HFF-Myc (cell line): ENCODE data around the gene RETREG1.
"Not testable (repeated sequence)": the region's sequence is repeated elsewhere in the genome, so short reads cannot be mapped to it uniquely, and the experiment has no call there.

Source experiments
- DNase-seq: peaks from one replicate; pipeline ENCODE4 v3.0.0-alpha.2; 2011; ENCODE audit warnings: low read depth; ENCODE audit errors: extremely low read depth
- H3K4me3 ChIP-seq: replicated peaks from 2 replicates; pipeline ENCODE4 v1.5.1; 2011; ENCODE audit warnings: low read depth, mild to moderate bottlenecking, control low read depth, low read length
- CTCF ChIP-seq: IDR thresholded peaks from 2 replicates; pipeline ENCODE4 v1.5.1; 2012; ENCODE audit warnings: mild to moderate bottlenecking, low read depth, low read length, control low read depth; ENCODE audit errors: missing control alignments

The RETREG1 gene

GRCh38 chr5:16480821-16481538 is 135.8 kb downstream of the RETREG1 start:
- TF ChIP-seq CTCF: no peak
- no peak overlapping the region for H3K4me3 ChIP-seq
- no peak for DNase-seq

GRCh38 chr5:16480144-16480543 is 136.7 kb downstream of the RETREG1 start:
- no peak for DNase-seq

GRCh38 chr5:16477541-16477940 is 139.3 kb downstream of the RETREG1 start:
- H3K4me3 ChIP-seq: no peak overlapping the region
- TF ChIP-seq CTCF: no peak
- no peak for DNase-seq

More at GRCh38 chr5:16480144-16480543, 136.7 kb downstream of the RETREG1 start:
- TF ChIP-seq CTCF: no peak
- no peak overlapping the region for H3K4me3 ChIP-seq

- not testable (repeated sequence) for DNase-seq, H3K4me3 ChIP-seq
Observed at GRCh38 chr5:16476417-16476816, 140.4 kb downstream of the RETREG1 start.

GRCh38 chr5:16471387-16471786 is 145.4 kb downstream of the RETREG1 start:
- DNase-seq: no peak
- no peak for TF ChIP-seq CTCF
- H3K4me3 ChIP-seq: no peak overlapping the region

GRCh38 chr5:16467363-16468219 is 149.2 kb downstream of the RETREG1 start:
- no peak overlapping the region for H3K4me3 ChIP-seq
- no peak for TF ChIP-seq CTCF
- no peak for DNase-seq
